GM12874 (cell line): Measurements from ENCODE around the gene SF3A2.

ENCODE experiments used
- CTCF ChIP-seq: IDR thresholded peaks from 2 replicates; pipeline ENCODE4 v1.5.1; 2011; ENCODE audit warnings: low read depth, mild to moderate bottlenecking, control low read depth, low read length, moderate library complexity; ENCODE audit not compliant: insufficient read depth

SF3A2 gene

GRCh38 chr19:2236314-2237050 is at the start of gene SF3A2, which contains the start of gene PLEKHJ1:
Gene SF3A2 (plus strand): TSS chr19:2236824. CDS start chr19:2243419, 6,595 bp downstream.
Gene PLEKHJ1 (minus strand): TSS chr19:2236329. CDS start chr19:2236248, 81 bp downstream.
- TF ChIP-seq CTCF, result peak; percentile 100

- TF ChIP-seq CTCF, result no peak
Observed at GRCh38 chr19:2187159-2187558, 49.5 kb upstream of the SF3A2 start.

- TF ChIP-seq CTCF, result no peak
Observed at GRCh38 chr19:2188708-2189385, 47.8 kb upstream of the SF3A2 start.

- TF ChIP-seq CTCF, result no peak
Observed at GRCh38 chr19:2189880-2190279, 46.7 kb upstream of the SF3A2 start.

GRCh38 chr19:2190848-2191455 is 45.7 kb upstream of the SF3A2 start:
- TF ChIP-seq CTCF, result no peak

- TF ChIP-seq CTCF, result no peak
Observed at GRCh38 chr19:2191456-2192310, 44.9 kb upstream of the SF3A2 start.

GRCh38 chr19:2192862-2193261 is 43.8 kb upstream of the SF3A2 start:
- no peak for TF ChIP-seq CTCF
